Choroid plexus epithelial cell (primary cell): ENCODE results near the gene KCNQ5.

Source experiments
- DNase-seq: peaks from one replicate; pipeline ENCODE4 v3.0.0-alpha.2; 2010; ENCODE audit warnings: low read depth
- H3K4me3 ChIP-seq: 2 replicates; pipeline ENCODE4 v1.5.1; 2011; ENCODE audit warnings: low read depth, mild to moderate bottlenecking, control low read depth, low read length, moderate library complexity
- TF ChIP-seq, protein P1 (sequence below): conservative IDR thresholded peaks from 2 replicates; pipeline ENCODE4 v1.5.1; 2011; ENCODE audit warnings: low read depth, mild to moderate bottlenecking, control low read depth, inconsistent platforms, low read length, moderate library complexity

Gene KCNQ5

DNA sequence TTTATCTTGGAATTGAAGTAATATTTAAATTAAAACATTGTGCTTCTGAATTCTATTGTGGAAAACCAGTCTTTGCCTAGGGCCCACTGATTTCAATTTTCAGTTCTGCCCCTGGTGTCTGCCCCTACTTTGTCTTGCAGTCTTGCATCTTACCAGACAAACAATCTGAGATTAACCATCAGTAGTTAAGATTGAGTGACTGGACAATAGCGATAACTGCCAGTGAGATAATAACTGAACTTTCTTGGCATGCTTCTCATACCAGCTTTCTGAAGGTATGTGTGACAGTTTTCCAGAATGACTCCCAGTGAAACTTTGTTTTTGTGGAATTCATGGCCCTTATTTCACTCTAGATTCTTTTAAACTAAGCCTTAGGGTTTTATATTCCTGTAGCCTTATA, 53.5 kb downstream of the KCNQ5 start:
- no peak overlapping the region for H3K4me3 ChIP-seq
- TF ChIP-seq, protein P1, sequence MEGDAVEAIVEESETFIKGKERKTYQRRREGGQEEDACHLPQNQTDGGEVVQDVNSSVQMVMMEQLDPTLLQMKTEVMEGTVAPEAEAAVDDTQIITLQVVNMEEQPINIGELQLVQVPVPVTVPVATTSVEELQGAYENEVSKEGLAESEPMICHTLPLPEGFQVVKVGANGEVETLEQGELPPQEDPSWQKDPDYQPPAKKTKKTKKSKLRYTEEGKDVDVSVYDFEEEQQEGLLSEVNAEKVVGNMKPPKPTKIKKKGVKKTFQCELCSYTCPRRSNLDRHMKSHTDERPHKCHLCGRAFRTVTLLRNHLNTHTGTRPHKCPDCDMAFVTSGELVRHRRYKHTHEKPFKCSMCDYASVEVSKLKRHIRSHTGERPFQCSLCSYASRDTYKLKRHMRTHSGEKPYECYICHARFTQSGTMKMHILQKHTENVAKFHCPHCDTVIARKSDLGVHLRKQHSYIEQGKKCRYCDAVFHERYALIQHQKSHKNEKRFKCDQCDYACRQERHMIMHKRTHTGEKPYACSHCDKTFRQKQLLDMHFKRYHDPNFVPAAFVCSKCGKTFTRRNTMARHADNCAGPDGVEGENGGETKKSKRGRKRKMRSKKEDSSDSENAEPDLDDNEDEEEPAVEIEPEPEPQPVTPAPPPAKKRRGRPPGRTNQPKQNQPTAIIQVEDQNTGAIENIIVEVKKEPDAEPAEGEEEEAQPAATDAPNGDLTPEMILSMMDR, result no peak
- no peak for DNase-seq

DNA sequence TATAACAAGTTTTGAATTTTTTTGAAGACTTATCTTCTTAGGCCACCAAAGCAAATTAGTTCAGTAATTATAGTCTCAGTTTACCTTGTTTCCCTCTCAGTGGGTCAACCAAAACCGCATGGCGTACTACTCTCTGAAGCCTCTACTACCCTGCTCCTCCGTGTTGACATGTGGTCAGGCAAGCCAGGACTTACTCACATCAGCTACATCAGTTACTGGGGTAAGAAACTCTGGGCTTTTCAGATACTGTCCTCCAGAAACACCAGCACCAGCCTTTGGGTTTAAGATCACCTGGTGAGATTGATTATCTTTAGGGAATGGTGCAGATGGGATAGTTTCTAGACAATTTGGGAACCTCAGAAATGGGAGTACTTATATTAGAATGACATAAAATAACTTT, 55.1 kb downstream of the KCNQ5 start:
- no peak overlapping the region for H3K4me3 ChIP-seq
- TF ChIP-seq, protein P1, result no peak
- no peak for DNase-seq

DNA sequence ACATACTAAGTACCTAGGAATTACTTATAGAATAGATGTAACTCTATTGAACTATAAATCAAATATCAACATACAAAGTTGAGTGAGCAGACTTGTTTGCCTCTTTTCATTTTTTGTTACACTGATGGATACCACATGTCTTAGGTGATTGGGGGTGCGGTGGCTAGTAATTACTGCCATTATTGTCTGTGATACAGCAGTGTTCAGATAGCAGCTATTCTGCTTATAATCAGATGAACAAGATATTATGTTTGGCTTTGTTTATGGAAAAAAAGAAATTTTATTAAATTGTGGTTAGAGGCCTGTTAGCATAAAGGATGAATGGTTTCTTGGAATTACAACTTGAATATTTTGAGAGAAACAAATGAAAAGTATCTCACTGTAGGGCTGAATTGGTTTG, 55.9 kb downstream of the KCNQ5 start:
- no peak overlapping the region for H3K4me3 ChIP-seq
- TF ChIP-seq, protein P1, result no peak
- DNase-seq, result no peak

DNA sequence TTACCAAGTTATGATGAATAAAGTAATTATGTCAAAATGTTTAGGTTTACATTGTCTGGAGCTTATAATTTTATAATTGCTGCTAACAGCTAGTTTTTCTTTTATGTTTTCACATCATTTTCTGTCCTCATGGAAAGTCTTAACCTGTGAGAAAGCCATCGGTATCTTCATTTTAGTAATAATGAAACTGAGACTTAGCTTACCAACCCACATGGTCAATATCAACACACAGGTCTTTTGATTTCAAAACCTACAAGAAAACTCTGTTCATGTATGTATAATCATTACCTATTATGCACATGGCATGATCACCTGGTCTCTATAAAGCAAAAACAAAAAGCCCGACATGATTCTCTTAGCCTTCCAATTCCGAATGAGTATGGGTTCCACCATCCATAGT, 61.9 kb downstream of the KCNQ5 start:
- DNase-seq, result no peak
- no peak overlapping the region for H3K4me3 ChIP-seq
- TF ChIP-seq, protein P1, result no peak

DNA sequence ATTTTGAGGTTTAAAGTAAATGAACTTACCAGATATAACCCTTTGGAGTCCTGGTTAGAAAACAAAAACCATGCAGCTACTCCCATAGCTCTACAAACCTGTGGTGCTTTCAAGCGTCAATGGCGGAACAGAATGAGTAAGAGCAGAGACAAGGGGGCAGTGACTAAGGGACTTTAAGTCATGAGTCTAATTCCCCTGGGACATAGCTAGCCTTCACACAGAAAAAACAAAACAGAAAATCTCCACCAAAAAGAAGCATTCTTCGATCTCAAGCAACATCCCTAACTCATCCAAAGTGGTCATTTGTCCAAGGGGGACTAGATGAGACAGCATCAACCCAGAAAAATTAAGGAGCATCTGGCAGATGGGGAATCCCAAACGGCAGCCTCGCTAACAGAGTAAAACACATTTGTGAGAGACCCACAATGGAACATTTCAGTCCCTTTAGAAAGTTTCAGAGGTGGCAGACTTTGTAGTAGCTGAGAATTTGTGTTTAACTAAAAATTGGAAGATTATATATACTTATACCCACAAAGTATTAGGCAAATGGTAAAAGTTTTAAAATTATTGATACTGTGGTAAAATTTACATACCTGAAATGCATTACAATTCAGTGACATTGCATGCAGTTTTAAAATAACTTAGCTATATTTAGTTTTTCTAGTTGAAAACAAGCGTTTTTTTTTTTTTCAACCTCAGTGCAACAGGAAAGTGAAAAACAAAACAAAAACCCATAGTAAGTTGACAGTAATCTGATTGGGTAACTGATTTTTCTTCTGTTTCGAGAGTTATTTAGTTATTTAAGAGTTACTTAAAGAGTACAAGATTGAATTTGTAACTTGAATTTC, 67.5 kb downstream of the KCNQ5 start:
- DNase-seq, result no peak
- TF ChIP-seq, protein P1, result no peak
- no peak overlapping the region for H3K4me3 ChIP-seq

DNA sequence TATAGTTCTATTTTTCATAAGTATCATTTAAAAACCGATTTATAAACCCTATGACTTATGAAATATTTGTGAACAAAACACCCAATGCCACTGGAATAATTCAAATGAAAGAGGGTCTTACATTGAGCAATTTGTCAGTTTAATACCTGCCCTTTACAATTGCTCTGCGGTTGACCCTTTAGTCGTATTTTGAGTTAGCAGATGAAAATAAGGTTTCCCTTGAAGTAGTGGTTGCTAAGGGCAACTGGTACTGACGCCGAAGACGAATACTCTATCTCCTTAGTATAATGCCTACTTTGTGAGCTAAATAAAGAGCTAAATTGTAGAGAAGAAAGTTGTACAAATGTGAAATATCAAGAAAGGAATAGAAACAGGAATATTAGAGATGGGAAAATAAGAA, 69.4 kb downstream of the KCNQ5 start:
- no peak overlapping the region for H3K4me3 ChIP-seq
- TF ChIP-seq, protein P1, result no peak
- no peak for DNase-seq

DNA sequence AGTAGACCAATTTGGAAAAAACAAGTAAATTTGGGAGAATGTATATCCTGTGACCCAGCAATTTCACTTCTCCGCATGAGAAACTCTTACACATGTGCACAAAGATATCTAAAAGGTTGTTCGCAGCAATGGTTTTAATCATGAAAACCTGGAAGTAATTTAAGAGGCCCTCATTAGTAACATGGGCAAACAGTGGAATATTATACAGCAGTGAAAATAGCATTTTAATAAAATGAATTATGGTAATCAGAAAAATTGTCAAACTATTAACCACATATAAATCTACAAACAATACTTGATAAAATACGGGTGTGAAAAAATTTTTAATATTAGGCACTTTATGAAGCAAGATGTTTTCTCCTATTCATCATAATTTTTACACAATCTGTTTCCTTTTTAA, 74.2 kb downstream of the KCNQ5 start:
- no peak for DNase-seq
- TF ChIP-seq, protein P1, result no peak
- no peak overlapping the region for H3K4me3 ChIP-seq
